Heart right ventricle (tissue), 16 donors: Measurements from ENCODE around the gene PDE7B. TPM values are rescaled to one million over a fixed set of nuclear protein-coding genes. Genes with fewer than 3 reads are reported as not detected.

Source experiments
- ATAC-seq, 8 donors: fragments of 200-7000 bp; cut with Tn5 transposase; one replicate each; pipeline ENCODE4 v1.9.1; 2020; ENCODE audit warnings: mild to moderate bottlenecking in 8 of 8, moderate library complexity in 8 of 8, moderate number of reproducible peaks in 1 of 8
- DNase-seq, 2 donors: peaks; one replicate each; pipeline ENCODE4 v3.0.0-alpha.2; 2020
- H3K27ac ChIP-seq, 10 donors: fragments of 200-600 bp; sonication (generic) in 2 of 10; one replicate each; pipeline versions ENCODE4 v1.5.0 to v1.8.0; 2020 to 2022; ENCODE audit warnings: mild to moderate bottlenecking in 3 of 10
- H3K27me3 ChIP-seq, 7 donors: fragments of 200-600 bp; one replicate each; pipeline ENCODE4 v1.8.0; 2021 to 2022; ENCODE audit warnings: mild to moderate bottlenecking in 2 of 7
- H3K36me3 ChIP-seq, 9 donors: fragments of 200-600 bp; sonication (generic) in 1 of 9; one replicate each; pipeline versions ENCODE4 v1.5.0 to v1.8.0; 2020 to 2022; ENCODE audit warnings: mild to moderate bottlenecking in 2 of 9
- H3K4me1 ChIP-seq, 9 donors: fragments of 200-600 bp; sonication (generic) in 1 of 9; one replicate each; pipeline versions ENCODE4 v1.5.0 to v1.8.0; 2020 to 2022; ENCODE audit warnings: mild to moderate bottlenecking in 4 of 9
- H3K4me3 ChIP-seq, 10 donors: fragments of 200-600 bp; sonication (generic) in 2 of 10; one replicate each; pipeline versions ENCODE4 v1.5.0 to v1.8.0; 2020 to 2022; ENCODE audit warnings: mild to moderate bottlenecking in 7 of 10, moderate library complexity in 2 of 10
- H3K9me3 ChIP-seq, 11 donors: fragments of 200-600 bp in 10 of 11; sonication (generic) in 2 of 11; one replicate each; pipeline versions ENCODE4 v1.5.0 to v1.8.0; 2013 to 2022; ENCODE audit warnings: mild to moderate bottlenecking in 2 of 11, control low read depth in 1 of 11, moderate library complexity in 1 of 11
- CTCF ChIP-seq, 9 donors: fragments of 200-600 bp; sonication (generic) in 2 of 9; IDR thresholded peaks; one replicate each; pipeline versions ENCODE4 v1.5.0 to v1.8.0; 2021 to 2022; ENCODE audit warnings: antibody characterized with exemption in 9 of 9, mild to moderate bottlenecking in 5 of 9, moderate library complexity in 1 of 9
- WGBS, 2 donors: extraction: QIAGEN DNeasy Blood & Tissue Kit; methylation state at CpG; one replicate each; pipeline ENCODE4 v1.1.7; 2013; ENCODE audit warnings: inconsistent platforms in 1 of 2; 5-methylcytosine and 5-hydroxymethylcytosine counted together
- intact Hi-C, 10 donors: fragments of 100-400 bp; cut with DNase I; formaldehyde crosslinking; loops; one replicate each; pipeline versions ENCODE4 v1.11.1 to v1.14.2; 2022
- polyA plus RNA-seq, 2 donors: library from polyadenylated mRNA; stranded (reverse); fragments of 200-250 nt; gene quantifications; one replicate each; pipeline ENCODE4 v1.2.3, GENCODE V29; 2013
- total RNA-seq, 10 donors: library from RNA; stranded (reverse); fragmentation: NEBNext Ultra II Directional in 3 of 10; extraction: Animal tissue kit (Norgen Biotek cat#: 25700) in 3 of 10; gene quantifications; one replicate each; pipeline versions ENCODE4 v1.2.1 to v1.2.4, GENCODE V29; 2021 to 2023
- donor health status: Arrhythmogenic right ventricular cardiomyopathy.
- donor health status: ischemic (EF 13 %, LVEDD 7.1; RV severe dilation, severe dysfunction).
- donor health status: healthy with polysubstance abuse.
- donor health status: DM: no; HTN: yes; CAD: no.
- donor health status: DM: no; HTN: no; CAD: no.
- donor health status: ischemic (EF 25% LVEDD 6.9; RV normal size, moderate dysfunction).
- donor health status: ischemic (EF 25% LVEDD 5.7; RV mildly dilated, moderate dysfunction).
- donor health status: healthy.
- donor health status: DM: yes; HTN: yes; CAD: no.
- donor health status: Ischemic cardiomyopathy.
- donor health status: ischemic (EF 35%, LVEDD 5.7; RV mildly dilated, moderate dysfunction).
- donor health status: nonischemic (EF 11% LVEDD 7.7; RV severe dilation, severe dysfunction).
- donor health status: DM: yes; HTN: yes; CAD: no.
- donor health status: PGD.
- donor health status: ischemic (EF 29% LVEDD 5.4; RV normal size, mild dysfunction).
- donor health status: nonischemic (EF 23%, LVEDD 6.1; RV moderate dilation, normal function).

Gene PDE7B
- total and polyA plus RNA-seq, 12 donors = 3.7 to 19.6 (median 10.8) TPM

DNA sequence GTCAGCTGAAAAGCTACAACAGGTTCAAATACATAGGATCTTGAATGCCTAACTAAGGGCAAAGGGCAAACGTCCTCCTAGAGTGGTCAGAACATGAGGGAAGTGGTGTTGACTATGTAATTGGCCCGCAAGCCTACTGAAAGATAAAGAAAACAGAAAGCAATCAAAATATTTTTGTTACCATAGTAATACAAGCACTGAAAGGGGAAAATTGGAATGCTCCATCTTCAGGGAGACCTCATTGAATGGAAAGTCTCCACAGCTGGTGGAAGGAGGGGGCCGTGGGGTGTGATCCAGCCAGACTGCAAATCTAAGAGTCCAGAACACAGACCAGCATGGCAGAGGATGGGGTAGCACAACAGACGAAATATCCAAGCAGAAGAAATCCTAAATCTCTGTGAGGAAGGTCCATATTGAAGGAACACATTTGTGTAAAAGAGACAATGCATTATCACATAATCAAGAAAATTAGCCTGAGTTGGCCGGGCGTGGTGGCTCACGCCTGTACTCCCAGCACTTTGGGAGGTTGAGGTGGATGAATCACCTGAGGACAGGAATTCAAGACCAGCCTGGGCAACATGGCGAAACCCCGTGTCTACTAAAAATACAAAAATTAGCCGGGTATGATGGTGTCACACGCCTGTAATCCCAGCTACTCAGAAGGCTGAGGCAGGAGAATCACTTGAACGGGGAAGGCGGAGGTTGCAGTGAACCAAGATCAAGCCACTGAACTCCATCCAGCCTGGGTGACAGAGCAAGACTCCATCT lies 359.1 kb downstream of the PDE7B start:
- 87 to 89% methylated on average over 13 of the region's 13 CpGs for whole genome bisulfite sequencing, 2 donors
- intact Hi-C loops = no loop called here
- peak in 3 of 8 donors; percentile 35 to 67 (median 37) for ATAC-seq

DNA sequence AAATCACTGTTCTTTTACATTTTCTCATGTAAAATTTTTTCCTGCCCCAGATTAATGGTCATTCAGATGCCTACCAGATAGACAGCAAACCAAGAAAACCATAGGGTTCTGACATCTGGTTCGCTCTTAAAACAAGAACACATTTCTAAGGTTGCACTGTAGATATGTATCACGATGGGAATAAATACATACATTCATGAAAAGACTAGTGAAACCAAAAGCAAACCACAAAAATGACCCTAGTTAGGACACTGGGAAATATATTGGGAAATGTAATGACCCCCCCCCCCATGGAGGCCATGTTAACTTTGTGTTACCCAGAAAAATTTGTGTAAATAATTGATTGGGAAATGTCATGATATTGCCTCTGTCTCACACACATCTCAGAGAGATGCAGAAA lies 361.1 kb downstream of the PDE7B start:
- Histone ChIP-seq H3K27me3 (no peaks in the 10 kb centered on the region), H3K4me3 (no peak overlapping the region), H3K27ac (no peak overlapping the region), H3K36me3 (no peaks in the 10 kb centered on the region), H3K4me1 (peaks cover 0 to 4% (median 0%) of the 10 kb centered on the region in 9 donors), H3K9me3 (no peaks in the 10 kb centered on the region)
- DNase-seq (no peak), ATAC-seq (no peak)
- TF ChIP-seq CTCF (IDR thresholded peaks at IDR 0.05) = no peak
- 93 to 99% methylated on average over 2 of the region's 2 CpGs for WGBS, 2 donors
- intact Hi-C loops = no loop called here

More for the DNA sequence above, 359.1 kb downstream of the PDE7B start:
- H3K4me3 ChIP-seq = no peak overlapping the region
- DNase-seq = no peak
- H3K36me3 ChIP-seq = no peaks in the 10 kb centered on the region
- H3K27ac ChIP-seq = no peak overlapping the region
- H3K9me3 ChIP-seq = no peaks in the 10 kb centered on the region
- peaks cover 0 to 4% (median 0%) of the 10 kb centered on the region in 9 donors for H3K4me1 ChIP-seq
- no peaks in the 10 kb centered on the region for H3K27me3 ChIP-seq
- TF ChIP-seq CTCF (IDR thresholded peaks at IDR 0.05) = no peak

GRCh38 chr6:136213012-136213539 lies 361.6 kb downstream of the PDE7B start:
- DNase-seq = no peak
- intact Hi-C loops = no loop called here
- 62 to 71% methylated on average over 5 of the region's 5 CpGs for WGBS, 2 donors
- no peak for ATAC-seq
- no peak for TF ChIP-seq CTCF (IDR thresholded peaks at IDR 0.05)
- Histone ChIP-seq H3K4me1 (peaks cover 0 to 4% (median 0%) of the 10 kb centered on the region in 9 donors), H3K36me3 (no peaks in the 10 kb centered on the region), H3K4me3 (no peak overlapping the region), H3K27me3 (no peaks in the 10 kb centered on the region), H3K9me3 (no peaks in the 10 kb centered on the region), H3K27ac (no peak overlapping the region)

DNA sequence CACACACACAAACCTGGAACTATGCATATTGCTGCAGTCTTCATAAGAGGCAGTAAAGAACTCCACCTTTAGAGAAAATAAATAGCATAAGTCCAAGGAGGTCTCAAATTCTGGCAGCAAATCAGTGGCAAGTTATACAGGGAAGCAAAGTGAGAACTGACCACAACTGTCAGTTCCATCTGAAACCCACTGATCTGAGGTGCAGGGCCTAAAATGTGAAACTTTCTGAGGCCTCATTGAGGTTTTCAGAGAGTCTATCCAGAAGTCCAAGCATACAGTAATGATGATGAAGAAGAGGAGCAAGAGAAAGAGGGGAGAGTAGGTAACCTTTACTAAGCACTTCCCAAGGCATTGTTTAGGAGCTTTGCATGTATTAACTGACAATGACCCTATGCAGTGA lies 362.4 kb downstream of the PDE7B start:
- H3K27me3 ChIP-seq = no peaks in the 10 kb centered on the region
- no peak for TF ChIP-seq CTCF (IDR thresholded peaks at IDR 0.05)
- H3K9me3 ChIP-seq = no peaks in the 10 kb centered on the region
- intact Hi-C loops = no loop called here
- DNase-seq (no peak), ATAC-seq (no peak)
- peaks cover 0 to 4% (median 0%) of the 10 kb centered on the region in 9 donors for H3K4me1 ChIP-seq
- H3K4me3 ChIP-seq = no peak overlapping the region
- H3K27ac ChIP-seq = no peak overlapping the region
- no peaks in the 10 kb centered on the region for H3K36me3 ChIP-seq
